Measurements from ENCODE around the gene MYT1.

DNA sequence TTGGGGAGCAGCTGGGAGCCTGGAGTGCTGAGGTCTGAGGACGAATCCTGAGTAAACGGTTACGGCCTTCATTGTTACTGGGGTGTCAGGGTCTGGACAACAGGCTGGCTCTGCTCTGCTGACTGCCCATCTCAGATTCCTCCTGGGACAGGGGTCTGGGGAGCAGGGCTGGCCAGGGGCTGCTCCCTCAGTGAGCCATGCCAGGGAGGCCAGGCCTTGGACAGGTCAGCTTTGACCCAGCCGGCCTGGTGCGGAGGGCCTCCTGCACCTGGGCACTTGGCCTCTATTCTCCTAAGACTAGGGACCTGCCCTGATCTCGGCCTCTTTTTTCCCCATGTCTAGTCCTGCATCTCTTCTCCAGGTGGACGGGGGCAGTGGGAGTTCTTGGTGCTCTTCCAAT, 44.9 kb downstream of the MYT1 start:
- TF ChIP-seq ZNF337 (CRISPR knock-in tag; IDR thresholded peaks at IDR 0.05; ENCODE audit: borderline replicate concordance, low read depth) (no peak), ZNF124 (CRISPR knock-in tag; IDR thresholded peaks at IDR 0.05) (no peak), NR2C2 (CRISPR knock-in tag; IDR thresholded peaks at IDR 0.05; ENCODE audit: borderline replicate concordance) (no peak), KAT7 (CRISPR knock-in tag; IDR thresholded peaks at IDR 0.05; ENCODE audit: borderline replicate concordance) (no peak), ZNF441 (CRISPR knock-in tag; IDR thresholded peaks at IDR 0.05; ENCODE audit: borderline replicate concordance) (no peak)
- TF ChIP-seq, protein P1, sequence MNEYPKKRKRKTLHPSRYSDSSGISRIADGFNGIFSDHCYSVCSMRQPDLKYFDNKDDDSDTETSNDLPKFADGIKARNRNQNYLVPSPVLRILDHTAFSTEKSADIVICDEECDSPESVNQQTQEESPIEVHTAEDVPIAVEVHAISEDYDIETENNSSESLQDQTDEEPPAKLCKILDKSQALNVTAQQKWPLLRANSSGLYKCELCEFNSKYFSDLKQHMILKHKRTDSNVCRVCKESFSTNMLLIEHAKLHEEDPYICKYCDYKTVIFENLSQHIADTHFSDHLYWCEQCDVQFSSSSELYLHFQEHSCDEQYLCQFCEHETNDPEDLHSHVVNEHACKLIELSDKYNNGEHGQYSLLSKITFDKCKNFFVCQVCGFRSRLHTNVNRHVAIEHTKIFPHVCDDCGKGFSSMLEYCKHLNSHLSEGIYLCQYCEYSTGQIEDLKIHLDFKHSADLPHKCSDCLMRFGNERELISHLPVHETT (CRISPR knock-in tag; conservative IDR thresholded peaks at IDR 0.05) = no peak
- TF ChIP-seq, protein P2, sequence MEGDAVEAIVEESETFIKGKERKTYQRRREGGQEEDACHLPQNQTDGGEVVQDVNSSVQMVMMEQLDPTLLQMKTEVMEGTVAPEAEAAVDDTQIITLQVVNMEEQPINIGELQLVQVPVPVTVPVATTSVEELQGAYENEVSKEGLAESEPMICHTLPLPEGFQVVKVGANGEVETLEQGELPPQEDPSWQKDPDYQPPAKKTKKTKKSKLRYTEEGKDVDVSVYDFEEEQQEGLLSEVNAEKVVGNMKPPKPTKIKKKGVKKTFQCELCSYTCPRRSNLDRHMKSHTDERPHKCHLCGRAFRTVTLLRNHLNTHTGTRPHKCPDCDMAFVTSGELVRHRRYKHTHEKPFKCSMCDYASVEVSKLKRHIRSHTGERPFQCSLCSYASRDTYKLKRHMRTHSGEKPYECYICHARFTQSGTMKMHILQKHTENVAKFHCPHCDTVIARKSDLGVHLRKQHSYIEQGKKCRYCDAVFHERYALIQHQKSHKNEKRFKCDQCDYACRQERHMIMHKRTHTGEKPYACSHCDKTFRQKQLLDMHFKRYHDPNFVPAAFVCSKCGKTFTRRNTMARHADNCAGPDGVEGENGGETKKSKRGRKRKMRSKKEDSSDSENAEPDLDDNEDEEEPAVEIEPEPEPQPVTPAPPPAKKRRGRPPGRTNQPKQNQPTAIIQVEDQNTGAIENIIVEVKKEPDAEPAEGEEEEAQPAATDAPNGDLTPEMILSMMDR (CRISPR knock-in tag; IDR thresholded peaks at IDR 0.05) = no peak

Measured in HepG2 (cell line).